ENCODE results near the gene TCEANC2.

GRCh38 chr1:54109129-54110090, 56.0 kb downstream of the TCEANC2 start:
- TF ChIP-seq MAX (IDR thresholded peaks at IDR 0.05; ENCODE audit: low read depth) (no peak), CTCF (IDR thresholded peaks at IDR 0.05) (no peak), FOSL2 (IDR thresholded peaks at IDR 0.05; ENCODE audit: borderline replicate concordance, low read depth) (no peak), NFIC (IDR thresholded peaks at IDR 0.05; ENCODE audit: borderline replicate concordance) (no peak)

Data from SK-N-SH (cell line).